Activated T-helper 1 cell treated with Interleukin-2 at 50 U/mL for 16 hours (primary cell): Measurements from ENCODE around the gene ADAM22.

Experiments
- DNase-seq: peaks from one replicate; pipeline ENCODE4 v3.0.0-alpha.2; 2020; ENCODE audit warnings: low read depth

Gene ADAM22

DNA sequence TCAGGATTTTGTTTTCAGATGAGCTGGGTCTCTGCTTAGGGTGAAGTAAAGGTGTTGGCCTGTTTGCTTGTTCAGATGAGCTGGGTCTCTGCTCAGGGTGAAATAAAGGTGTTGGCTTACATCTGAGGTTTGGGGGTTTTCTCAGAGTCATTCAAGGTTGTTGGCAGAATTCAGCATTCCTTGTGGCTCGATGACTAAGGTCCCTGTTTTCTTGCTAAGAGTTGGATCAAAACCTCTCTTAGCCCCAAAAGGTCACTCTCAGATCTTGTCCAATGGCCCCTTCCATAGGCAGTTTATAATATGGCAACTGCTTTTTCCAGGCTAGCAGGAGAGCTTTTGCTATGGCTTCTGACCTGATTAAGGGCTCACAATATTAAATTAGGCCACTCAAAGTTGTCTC is 106.6 kb downstream of the ADAM22 start:
- no peak for DNase-seq

DNA sequence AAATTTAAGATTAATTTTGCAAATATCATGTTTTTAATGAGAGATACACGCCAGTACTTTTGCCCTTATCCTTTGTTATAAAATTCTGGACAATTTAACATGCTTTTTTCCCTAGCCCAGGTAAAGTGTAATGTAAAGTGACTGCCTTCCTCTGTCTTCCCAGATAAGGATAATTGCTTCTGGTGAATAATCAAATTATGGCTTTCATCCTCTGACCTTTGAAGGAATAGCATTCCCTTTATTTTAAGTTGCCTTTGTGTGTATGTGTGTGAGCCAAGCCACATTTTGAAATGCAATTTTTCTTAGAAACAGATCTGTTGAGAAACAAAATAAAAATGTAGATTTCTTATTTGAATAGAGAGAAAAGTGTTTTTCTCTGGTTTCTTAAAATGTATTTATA is 107.5 kb downstream of the ADAM22 start:
- no peak for DNase-seq

DNA sequence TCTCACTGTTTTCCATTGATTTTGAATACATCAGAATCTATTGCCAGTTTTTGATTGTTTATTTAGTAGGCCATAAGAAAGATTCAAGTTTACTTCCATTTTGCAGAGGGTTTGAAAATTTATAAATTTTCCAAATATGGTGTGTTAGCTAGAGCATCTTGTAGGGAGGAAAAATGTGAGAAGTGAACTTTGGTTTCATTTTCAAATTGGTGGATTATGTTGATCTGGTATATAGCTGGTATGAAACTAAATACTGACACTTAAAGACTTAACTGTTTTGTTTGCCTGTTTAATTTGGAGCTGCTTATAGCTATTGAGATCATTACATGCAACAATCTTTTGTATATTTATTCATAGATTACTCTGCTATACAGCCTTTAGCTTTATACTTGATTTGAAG is 108.1 kb downstream of the ADAM22 start:
- no peak for DNase-seq

DNA sequence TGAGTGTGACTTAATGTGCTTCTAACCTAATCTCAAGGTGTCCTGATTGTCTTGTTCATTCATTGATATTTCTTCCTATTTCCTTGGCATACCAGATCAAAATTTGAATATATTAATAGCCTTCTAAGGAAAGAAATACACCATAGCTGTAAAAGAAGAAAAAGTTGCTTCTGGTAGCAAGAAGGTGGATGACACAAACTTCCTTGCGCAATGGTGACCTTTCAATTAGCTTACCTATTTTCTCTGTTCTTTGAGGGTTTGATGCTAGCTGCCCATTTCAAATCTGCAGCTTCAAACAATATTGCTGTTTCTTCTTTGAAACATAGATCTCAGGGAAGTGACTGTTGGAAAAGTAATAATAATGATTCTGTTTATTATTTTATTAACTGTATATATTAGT is 108.8 kb downstream of the ADAM22 start:
- no peak for DNase-seq

DNA sequence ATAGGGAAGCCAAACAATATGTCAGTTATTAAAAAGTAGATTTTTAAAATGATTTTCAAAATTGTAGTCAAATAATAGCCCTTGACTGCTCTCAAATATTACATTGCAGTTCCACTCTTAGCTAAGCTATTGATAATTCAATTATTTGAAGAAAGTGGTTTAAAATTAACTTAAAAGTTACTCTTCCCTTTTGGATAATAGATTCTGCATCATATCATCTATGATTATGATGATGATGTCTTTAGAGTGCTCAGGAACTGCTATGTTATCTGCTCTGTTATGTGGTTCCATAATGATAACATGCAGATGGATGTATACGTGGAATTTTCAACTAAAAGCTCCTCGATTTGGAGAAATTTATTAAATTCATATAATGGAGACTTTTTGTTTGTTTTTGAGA is 110.0 kb downstream of the ADAM22 start:
- DNase-seq, result no peak

DNA sequence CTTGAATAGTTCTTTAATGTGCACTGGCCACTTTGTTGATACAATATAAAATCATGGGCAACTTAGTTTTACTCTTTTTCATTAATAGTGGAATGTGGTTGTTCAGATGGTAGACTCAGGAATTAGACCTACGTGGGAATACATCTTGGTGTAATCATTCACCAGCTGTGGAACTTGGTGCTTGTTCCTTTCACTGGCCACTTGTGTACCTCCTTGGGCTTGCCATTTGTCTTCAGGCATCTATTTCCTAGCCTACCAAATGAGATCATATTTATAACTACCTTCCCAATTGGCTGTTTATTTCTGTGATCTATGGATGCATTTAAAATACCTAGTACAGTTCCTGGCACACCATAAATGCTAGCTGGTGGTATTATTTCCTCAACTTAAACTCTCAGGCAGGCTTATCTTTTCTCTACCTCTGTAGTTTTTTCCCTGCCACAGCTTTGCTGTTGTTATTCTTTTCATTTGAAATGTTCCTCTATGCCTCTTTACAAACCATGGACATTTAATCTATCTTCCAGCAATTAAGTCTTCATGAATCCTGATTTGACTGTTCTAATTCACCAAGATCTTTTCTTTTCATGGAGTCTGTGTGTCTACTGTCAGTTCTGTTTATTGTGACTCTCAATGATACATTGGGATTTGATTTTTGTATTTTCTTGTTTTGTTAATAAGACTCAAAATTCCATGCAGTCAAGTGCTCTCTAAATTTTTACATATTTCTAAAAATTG is 113.0 kb downstream of the ADAM22 start:
- no peak for DNase-seq

DNA sequence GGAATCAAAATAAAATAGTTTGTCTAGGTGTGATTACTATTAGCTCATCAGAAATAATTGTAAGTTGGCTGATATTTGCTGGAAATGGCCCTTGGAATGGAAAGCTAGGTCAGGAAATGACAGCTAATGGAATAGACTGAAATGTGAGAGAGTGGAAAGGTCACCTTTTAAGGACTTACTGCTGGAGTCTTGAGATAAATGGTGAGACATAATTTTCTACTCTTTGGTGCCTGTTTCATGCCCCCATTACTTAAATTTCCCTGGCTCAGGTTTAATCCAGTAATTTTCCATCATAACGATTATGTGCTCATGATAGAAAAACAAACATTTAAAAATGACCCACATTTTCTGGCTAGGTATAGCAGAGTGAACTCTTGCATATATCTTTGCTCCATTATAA is 123.6 kb downstream of the ADAM22 start:
- no peak for DNase-seq

DNA sequence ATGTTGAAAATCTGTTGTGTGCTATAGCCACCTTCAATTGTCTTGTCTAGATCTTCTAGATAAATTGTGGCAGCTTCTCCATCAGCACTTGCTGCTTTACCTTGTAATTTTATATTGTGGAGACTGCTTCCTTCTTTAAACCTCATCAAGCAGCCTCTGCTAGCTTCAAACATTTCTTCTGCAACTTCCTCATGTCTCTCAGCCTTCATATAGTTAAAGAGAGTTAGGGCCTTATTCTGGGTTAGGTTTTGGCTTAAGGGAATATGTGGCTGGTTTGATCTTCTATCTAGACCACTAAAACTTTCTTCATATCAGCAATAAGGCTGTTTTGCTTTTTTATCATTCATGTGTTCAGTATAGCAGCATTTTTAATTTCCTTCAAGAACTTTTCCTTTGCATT is 128.2 kb downstream of the ADAM22 start:
- DNase-seq, result no peak

DNA sequence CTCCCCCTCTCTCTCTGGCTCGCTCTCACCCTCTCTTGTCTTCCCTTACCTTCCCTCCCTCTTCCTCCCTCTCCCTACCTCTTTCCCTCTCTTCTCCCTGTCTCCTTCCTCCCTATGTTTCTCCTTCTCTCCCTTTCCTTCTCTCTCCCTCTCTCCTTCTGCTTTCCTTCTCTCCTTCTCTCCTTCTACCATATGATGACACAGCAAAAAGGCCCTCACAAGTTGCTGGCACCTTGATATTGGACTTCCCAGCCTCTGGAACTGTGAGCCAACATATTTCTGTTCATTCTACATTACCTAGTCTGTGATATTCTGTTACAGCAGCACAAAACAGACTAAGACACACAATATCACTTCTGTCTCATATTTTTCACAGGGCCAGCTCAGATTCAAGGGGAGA is 135.0 kb downstream of the ADAM22 start:
- no peak for DNase-seq

DNA sequence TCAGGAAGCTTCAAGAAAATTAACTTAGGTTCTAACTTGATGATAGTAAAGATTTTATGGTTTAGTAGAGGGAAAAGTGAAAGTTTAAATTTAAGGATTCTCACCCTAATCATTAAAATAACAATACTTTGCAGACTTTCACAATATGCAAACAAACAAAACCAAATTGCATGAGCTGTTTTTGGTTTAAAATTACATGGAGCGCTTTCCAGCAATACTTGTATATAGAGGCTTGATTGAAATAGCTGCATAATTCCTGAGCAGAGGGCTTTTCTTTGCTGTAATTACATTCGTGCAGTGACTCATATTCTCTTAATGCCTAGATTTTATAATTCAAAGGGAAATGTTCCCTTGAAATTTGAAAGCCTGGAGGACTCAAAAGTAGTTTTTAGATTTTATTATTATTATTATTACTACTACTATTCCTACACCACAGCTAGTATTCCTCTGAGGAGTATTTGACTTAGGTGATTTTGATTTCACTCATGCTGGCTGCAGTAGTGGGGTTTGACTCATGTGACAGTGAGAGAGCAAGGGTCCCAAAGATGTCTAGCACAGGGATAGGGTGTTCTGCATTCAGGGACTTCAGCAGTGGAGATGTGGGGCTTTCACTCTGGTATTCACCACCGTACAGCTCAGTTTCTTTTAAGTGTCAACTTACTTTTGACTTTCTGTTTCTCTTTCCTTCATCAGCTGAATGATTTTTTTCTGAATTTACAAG is 138.1 kb downstream of the ADAM22 start:
- no peak for DNase-seq

DNA sequence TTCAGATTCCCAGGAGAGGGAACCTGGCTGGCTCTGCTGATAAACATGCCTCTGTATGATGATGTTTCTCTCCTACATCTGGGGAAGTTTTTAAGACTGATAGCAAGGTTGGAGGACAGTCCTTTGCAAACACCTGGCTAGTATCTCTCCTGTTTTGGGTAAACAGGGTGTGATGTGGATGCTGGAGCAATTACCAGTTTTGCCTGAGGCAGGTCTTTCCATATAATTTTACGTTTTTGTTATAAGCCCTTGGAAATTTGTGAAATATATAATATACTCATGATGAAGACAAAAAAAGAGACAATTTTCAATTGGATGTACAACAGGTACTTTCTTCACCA is 138.6 kb downstream of the ADAM22 start:
- no peak for DNase-seq

DNA sequence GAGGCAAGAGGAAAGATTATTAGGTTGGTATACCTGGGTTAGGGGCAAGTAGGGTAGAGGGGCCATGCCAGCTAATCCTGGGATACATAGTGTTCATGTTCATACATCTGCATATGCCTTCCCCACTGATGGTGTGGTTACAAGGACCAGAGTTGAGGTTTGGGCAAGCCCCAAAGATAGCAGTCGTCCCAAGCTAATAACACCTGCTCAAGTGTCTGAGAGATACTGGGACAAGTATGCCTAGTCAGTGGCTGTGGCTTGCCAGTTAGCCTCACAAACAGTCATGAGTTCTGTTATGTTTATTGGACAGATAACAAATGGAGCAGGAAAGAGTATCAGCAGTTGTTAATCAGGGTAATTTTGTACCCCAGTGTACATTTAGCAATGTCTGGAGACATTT is 139.6 kb downstream of the ADAM22 start:
- no peak for DNase-seq

DNA sequence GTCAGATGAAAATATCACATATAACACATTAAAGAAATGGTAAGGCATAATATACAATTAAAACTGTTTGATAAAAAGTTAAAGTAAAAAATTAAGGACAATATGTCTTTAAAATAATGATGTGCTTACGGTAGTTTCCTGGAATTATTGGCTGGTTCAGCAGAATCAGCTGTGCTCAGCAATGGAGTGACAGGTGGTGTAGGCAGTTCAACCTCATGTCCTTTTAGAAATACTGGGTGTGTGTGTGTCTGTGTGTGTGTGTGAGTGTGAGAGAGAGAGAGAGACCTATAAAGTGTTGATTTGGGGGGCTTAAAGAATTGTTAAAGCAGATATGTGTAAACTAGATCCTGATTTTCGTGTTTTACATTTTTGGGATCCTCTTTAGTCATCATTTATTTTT is 141.2 kb downstream of the ADAM22 start:
- no peak for DNase-seq

DNA sequence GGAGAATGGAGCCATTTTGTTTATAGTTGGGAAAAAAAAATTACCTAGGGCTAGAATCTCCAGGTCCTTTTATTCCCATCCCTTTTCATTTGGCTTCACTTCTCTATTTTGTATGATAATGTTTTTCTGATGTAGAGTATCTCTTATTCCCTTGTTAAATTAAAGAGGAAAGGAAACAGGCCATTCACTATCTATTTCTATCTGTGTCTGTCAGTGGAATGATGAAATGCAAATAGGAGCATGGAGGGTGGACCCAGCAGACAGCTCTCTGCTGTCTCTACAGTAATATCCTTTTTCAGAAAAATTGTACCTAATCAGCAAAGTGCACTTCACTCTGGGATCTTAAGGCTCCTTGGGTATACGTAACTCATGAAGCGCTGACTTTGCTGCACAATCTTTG is 149.8 kb downstream of the ADAM22 start:
- DNase-seq, result no peak

DNA sequence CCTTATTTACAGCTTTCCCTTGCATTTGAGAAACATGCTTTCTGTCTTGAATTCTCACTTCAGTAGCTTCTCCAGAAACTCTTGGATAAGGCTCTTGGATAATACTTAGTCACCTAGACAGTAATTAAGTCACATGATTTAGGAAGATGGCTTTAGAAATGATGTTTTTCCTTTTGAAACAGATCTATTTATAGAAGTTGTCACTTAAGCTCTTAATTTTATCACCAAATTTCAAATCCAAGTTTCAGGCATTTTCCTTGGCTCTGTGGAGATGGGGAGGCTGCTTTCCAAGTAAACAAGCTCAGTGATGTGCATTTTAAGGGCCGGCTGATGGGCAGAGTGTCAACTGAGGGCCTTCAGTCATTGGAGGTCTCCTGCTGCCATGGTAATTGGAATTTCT is 155.5 kb downstream of the ADAM22 start:
- DNase-seq, result no peak

DNA sequence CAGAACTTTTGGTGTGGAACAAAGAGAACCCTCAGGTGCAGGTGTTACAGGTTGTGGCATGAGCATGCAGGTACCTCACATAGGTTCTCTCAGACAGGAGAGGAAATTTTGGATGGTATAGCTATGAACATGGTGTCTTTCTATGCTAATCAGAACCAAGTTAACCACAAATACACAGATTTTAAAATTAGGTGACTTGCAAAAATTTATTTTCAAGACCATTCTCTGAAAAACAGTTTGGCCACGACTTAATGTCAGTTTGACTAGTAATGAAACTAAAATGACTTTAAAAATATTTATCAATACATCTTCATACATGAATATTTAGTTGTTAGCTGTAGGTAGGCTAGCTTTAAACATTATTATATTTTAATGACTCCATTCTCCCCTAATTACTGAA is 156.2 kb downstream of the ADAM22 start:
- DNase-seq, result no peak

DNA sequence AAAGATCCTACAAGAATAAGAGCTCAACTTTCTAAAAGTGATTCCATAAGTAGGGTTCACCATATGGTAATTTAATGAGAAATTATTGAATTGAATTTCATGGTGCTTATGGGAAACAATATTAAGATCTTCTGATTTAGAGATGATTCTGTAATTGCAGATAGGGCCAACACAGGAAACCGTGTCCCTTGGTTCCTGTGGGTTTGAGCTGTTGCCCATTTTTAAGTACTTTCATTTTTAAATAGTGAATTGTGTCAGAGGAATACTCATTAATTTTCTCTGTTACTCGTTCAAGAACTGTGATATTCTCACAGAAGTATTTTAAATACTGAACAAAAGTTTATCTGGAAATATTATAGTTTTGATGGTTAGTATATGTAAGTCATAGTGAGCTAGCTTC is 156.6 kb downstream of the ADAM22 start:
- no peak for DNase-seq

DNA sequence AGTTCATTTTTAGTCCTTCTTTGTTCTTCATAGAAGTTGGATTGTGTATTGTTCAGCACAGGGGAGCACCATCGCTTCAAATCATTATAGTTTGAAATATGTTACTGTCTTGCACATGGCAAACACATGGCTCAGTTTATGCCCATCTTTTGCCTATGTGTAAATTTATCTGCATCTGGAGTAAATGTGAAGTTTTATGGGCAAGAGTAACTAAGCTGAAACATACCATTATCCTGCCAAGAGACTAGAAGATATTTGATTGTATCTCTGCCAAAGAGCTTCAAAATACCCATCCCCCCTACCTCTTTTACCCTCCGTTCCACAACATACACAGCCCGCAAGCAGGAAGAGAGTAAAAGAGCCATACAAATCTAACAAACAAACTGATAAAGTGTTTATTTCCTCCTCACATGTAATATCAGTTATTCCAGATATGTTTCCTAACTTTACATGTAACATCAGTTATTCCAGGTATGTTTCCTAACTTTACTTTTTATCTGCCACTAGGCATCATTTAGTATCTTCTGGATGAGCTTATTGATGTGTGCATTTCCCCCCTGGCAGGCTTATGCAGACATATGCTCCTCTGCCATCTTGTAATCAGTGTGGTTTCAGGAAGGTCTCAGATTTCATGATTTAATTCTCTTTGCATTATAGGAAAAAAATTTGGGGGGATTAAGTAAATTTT is 158.1 kb downstream of the ADAM22 start:
- DNase-seq, result no peak

DNA sequence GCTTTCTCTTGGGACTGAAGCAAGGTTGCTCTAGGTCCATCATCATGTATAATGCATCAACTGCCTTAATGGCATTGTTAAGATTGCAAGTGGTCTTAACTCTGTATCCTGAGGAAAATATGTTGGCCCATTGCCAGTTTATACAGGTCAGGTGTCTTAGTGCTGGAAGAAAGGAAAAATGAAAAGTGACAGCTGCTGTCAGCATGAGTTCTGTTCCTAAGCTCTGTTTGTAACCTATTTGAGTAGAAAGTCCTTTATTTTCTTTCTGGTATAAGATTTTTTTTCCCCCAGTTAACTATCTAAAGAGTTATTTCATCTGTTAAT is 158.6 kb downstream of the ADAM22 start:
- no peak for DNase-seq

DNA sequence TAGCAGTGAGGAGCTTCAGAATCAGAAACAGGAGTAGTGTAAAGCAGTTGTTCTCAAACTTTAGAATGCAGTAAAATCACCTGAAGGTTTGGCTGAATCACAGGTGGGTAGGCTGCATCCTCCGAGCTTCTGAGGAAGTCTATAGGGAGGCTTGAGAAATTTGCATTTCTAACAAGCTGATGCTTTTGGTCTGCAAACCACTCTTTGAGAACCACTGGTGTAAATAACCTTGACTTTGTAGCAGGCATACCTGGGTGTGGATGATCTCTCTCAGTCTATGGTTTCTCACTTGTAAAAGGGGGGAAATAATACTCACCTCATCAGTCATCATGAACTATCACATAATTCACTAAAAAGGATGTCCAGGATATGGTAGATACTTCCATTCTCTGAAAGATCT is 167.7 kb downstream of the ADAM22 start:
- DNase-seq, result no peak

DNA sequence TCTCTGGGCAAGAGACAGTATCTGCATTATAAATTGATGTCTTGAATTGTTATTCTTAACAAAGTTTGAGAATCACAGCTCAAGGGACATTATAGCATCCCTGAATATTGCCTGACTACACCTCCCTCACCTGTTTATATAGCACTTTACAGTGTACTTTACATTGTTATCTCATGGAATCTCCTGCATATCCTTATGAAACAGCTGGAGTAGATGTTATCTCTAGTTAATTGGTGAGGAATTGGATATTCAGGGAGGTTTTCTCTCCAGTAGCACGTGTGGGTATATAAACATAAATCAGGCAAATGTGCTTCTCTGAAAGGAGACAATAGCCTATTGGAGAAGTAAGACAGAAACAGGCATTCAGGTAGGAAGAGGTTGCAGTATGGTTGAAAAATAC is 168.6 kb downstream of the ADAM22 start:
- no peak for DNase-seq

DNA sequence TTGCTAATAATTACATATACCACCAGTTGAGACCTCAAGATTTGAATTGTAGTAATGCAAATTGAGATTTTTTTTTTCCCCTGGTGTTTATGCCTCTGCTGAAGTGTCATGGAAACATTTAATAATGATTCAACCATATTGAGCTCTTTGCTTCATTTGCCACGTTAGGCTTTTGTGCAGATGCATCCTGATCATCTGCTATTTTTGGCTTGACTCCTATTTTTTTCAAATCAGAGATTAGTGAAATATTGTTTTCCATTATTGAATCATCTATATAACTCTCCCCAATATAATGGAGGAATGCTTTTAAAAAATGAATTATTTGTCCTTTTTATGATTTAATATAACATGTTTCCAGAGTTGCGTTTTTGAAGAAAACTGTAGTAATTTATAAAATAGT is 170.7 kb downstream of the ADAM22 start:
- DNase-seq, result no peak

DNA sequence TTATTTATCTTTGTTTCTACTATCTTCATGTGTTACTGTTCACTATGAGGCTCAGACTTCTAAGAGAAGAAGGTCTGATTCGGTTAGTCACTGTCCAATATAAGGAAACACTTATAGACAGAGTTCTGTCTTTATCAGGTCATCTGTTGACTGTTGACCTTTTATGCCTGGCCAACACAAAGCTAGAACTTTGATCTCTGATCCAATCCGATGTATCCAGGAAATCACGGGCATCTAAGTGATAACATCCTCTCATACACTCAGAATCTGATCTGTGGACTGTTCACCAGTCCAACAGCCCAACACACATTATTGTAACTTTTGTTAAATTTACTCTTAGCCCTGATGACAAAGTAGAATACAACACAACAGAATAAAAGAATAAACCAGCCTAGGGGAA is 171.2 kb downstream of the ADAM22 start:
- no peak for DNase-seq

DNA sequence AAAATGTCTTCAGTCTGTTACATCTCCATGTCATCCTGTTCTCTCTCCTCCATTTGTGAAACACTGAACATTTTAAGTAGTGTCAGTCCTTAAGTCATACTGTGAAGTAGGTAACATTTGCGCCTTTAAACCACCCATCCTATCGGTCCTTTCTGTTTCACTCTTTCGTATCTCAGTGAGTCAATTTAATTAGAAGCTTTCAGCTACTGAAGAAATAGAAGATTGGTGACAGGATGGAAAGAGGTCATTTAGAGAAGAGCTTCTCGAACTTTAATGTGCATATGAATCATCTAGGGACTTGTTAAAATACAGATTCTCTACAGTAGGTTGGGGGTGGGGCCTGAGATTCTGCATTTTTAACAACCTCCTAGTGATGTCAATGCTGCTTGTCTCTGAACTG is 172.4 kb downstream of the ADAM22 start:
- no peak for DNase-seq
